Measurements from ENCODE around the gene GPR61.

GRCh38 chr1:109586055-109586454 is 46.4 kb downstream of the GPR61 start:
- TF ChIP-seq CTCF (IDR thresholded peaks at IDR 0.05): no peak
- TF ChIP-seq POLR2A (IDR thresholded peaks at IDR 0.05): no peak

Measured in heart left ventricle (tissue), 13 donors.